Activated CD4-positive, CD25-positive, alpha-beta regulatory T cell treated with anti-CD3 and anti-CD28 coated beads, Interleukin-2, amount 50 U/mL, for 24 hours (primary cell): ENCODE measurements around the gene ISYNA1.

ENCODE experiments used
- ATAC-seq, 2 donors: fragments of 150-1000 bp; cut with Tn5 transposase; one replicate each; pipeline ENCODE4 v1.10.0; 2021; ENCODE audit warnings: mild to moderate bottlenecking in 1 of 2, moderate library complexity in 1 of 2

ISYNA1 gene

GRCh38 chr19:18466354-18466753 lies 28.4 kb upstream of the ISYNA1 start:
- ATAC-seq, result no peak

DNA sequence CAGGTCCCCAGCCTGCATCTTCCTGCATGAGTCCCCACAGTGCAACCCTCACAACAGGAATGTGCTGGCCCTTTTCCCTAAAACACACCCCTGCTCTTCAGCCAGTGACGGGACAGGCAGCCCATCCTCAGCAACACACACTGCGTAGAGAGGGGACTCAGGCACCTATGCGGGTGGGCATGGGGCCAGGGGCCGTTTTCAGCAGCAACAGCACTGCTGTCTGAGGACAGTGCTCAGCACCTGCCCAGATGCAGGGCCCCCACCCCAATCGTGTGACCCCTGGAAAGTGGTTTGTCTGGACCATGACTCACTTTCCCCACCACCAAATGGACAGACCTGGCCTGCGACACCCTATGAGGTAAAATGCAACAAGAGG lies 28.0 kb upstream of the ISYNA1 start:
- no peak for ATAC-seq

DNA sequence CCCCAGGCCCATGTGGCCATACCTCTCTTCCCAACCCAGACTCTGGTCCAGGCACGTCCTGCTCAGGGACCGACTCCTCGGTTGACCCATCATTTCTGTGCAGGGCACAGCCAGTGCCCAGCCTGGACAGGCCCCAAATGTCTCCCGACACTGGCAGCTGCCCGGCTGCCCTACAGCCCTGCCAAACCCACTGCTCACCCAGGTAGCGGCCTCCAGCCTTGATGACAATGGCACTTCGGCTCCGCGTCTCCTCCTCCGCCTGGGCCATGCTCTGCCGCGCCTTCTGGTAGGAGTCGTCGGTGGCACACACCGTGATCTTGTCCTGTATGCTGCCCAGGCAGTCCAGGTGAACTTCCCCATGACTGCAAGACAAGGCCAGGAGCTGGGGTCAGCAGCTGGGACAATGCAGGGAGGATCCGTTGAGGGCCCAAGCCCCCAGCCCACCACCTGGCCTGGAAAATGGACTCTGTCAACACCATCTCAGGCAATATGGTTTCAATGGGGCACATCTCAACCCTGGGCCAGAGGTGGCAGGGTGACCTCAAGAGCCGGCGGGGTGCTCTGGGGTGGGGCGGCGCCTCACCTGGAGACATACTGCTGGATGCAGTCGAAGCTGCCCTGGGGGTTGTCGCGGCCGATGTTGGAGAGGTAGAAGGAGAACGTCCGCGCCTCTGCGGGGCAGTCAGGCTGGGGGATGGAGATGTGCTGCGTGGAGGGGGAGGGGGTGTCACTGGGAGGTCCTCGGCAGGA lies 27.5 kb upstream of the ISYNA1 start:
- no peak for ATAC-seq

DNA sequence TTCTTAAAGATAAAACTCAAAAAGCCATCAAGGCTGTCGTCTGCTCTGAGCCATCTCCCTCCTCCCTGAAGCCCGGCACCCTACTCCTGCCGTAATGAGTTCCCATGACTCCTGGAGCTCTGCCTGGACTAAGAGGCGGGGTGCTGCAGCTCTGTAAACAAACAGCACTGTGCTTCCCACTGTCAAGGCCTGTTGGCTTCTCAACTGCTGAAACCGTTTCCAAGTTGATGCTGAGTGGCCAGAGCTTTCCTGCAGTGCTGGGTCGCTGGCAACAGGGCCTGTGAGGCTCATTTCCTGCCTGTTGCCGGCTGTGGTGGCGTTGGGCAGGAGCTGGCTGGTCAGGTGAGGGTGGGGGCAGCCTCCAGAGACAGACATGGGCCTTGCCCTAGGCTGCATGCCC lies 26.7 kb upstream of the ISYNA1 start:
- no peak for ATAC-seq

GRCh38 chr19:18461471-18461870 lies 23.5 kb upstream of the ISYNA1 start:
- ATAC-seq, result no peak

GRCh38 chr19:18460900-18461299 lies 23.0 kb upstream of the ISYNA1 start:
- no peak for ATAC-seq

- ATAC-seq, result no peak
Observed at GRCh38 chr19:18457483-18458331, 19.8 kb upstream of the ISYNA1 start.

GRCh38 chr19:18456974-18457373 lies 19.0 kb upstream of the ISYNA1 start:
- ATAC-seq, result no peak

DNA sequence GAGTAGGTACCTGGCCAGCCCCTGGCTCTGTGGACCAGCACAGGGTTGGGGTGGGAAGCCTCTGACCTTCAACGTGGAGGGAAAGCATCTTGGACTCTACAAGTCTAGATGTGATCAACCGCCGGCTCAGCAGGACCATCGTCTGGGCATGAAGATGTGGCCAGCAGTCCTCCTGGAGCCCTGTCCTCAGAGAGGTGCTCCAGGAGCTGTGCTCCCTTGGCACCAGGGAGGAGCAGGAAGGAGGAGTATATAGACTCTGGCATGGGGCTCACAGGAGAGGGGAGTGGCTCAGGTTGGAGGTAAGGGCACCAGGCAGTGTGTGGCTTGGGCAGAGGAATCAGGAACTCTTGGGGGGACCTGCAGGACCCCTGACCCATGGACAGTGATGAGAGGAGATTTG lies 18.3 kb upstream of the ISYNA1 start:
- no peak for ATAC-seq

DNA sequence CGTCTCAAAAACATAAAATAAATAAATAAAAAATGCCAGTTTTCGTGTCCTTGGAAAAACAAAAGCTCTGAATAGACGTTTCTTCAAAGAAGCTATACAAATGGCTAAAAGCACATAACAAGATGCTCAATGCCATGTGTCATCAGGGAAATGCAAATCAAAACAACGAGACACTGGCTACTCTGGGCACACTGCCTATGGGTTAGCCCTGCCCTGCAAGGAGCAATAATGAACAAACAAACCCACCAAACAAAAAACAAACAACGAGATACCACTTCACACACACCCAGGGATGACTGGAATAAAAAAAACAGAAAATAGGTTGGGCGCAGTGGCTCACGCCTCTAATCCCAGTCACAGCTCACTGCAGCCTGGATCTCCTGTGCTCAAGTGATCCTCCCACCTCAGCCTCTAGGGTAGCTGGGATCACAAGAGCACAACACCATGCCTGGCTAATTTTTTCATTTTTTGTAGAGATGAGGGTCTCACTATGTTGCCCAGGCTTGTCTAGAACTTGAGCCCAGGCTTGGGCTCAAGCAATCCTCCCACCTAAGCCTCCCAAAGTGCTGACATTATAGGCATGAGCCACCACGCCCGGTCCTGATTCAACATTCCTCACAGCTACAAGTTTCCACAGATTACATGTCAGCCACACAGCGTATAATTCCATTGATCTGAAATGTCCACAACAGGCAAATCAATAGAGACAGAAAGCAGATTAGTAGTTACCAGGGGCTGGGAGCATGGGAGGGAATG lies 15.5 kb upstream of the ISYNA1 start:
- no peak for ATAC-seq

- no peak for ATAC-seq
Observed at GRCh38 chr19:18452386-18452785, 14.5 kb upstream of the ISYNA1 start.

- ATAC-seq, result peak; percentile 86
Observed at GRCh38 chr19:18450931-18451836, 13.3 kb upstream of the ISYNA1 start.

GRCh38 chr19:18450021-18450930 lies 12.3 kb upstream of the ISYNA1 start:
- ATAC-seq, result no peak

DNA sequence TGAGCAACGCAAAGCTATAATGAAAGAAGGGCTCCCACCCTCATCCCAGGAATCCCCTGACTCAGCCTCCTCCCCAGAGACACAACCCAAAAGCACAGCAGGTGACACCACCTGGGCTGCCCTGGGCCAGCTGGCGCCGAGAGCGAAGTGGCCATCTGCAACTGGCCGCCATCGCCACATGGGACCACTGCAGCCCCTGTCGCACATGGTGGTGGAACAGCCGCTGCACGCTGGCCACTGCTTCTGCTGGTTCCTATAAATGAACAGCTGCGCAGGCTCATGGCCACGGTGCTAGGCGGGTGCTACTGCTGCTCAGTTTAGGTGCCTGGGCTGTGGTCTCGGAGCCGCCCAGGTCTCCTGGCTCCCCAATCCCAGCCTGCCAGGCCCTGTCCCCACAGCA lies 11.6 kb upstream of the ISYNA1 start:
- ATAC-seq, result no peak

DNA sequence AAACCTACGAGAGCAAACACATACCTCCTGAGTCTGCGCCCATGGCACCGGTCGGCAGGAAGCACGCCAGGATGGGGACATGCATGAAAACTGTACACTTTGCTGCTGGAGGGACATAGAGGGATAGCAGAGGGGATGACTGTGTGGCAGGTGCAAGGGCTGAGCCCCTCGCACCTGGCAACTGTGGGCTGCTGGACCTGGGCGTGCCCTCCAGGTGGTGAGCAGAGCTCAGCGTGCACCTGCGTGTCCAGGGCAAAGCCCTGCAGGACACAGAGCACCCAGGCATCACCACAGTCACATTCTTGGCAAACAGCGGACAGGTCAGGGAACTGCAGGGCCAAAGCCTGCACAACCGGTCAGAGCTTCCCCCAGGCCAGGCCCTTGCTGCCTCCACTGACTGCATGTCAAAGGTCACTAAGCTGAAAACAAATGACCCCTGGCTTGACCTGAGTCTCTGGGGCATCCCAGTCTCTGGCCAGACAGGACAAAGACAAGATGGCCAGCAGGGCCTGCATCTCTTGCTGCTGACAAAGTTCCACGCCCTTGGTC lies 9.0 kb upstream of the ISYNA1 start:
- ATAC-seq, result no peak

DNA sequence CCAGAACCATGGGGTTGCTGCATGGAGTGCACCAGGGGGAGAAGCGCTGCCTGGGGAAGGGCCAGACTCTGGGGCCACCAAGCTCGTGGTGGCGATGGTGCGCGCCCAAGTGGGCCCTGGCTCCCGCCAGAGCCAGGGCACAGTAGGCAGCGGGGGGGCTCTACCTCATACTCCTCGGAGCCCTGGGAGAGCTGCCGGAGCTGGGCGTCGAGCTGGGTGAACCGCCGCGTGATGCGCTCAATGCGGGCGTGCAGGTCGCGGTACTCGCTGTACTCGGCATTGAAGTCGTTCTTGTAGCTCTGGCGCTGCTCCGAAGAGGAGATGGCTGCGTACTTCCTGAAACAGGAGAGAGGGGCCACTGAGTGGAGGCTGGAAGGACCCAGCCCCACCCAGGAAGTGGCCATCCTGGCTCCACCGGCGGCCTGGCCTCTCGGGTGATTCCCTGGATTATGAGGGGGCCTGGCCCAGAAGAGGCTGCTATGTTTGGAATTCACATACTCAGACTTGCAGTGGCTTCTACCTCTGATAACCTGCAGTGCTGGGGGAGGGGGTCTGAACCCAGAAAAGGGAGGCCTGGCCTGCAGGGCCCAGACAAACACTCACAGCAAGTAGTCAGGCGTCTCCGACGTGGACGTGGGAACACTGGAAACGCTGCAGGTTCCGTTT lies 8.3 kb upstream of the ISYNA1 start:
- no peak for ATAC-seq

GRCh38 chr19:18445262-18445948 lies 7.5 kb upstream of the ISYNA1 start:
- ATAC-seq, result no peak

DNA sequence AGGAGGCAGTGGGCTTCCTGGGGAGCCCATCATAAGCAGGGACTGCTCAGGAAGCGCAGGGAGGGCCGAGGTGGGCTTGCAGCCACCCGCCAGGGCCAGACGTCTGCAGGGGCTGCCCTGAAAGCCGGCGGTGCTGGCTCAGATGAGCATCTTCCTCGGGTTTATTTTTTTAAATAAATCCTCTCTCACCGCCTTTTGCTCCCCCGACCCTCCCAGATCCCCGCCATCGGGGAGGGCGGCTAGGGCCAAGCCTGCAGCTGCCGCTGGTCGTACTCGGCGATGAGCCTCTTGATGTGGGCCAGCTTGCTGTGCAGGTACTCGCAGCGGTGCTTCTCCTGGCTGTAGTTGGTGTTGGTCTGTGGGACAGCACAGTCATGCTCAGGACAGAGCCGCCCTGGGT lies 6.6 kb upstream of the ISYNA1 start:
- ATAC-seq, result no peak

DNA sequence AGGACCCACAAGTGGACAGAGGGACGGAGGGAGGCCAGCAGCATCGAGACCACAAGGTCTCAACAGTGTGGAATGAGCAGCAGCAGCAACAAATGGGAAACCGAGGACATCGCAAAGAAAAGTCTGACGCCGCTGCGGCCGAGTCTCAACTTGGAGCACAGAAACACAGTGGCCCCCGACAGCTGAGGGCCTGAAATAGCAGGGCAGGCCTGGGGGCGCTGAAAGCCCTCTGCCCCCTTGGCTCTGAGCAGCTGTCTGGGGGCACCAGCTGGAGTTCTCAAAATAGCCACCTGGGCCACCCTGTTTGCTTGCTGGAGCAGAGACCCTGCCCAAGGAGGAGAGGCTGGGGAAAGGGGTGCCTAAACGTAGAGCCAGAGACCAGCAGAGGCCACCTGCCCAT lies 5.9 kb upstream of the ISYNA1 start:
- ATAC-seq, result no peak

- no peak for ATAC-seq
Observed at GRCh38 chr19:18443406-18443805, 5.5 kb upstream of the ISYNA1 start.
